ENCODE results near the gene YKT6.

The YKT6 gene

GRCh38 chr7:44187636-44188416 is 13.0 kb upstream of the YKT6 start:
- no peak for TF ChIP-seq RARB (CRISPR knock-in tag; IDR thresholded peaks at IDR 0.05)
- TF ChIP-seq PPARA (CRISPR knock-in tag; IDR thresholded peaks at IDR 0.05; ENCODE audit: borderline replicate concordance): no peak
- no peak for TF ChIP-seq CSRNP3 (CRISPR knock-in tag; IDR thresholded peaks at IDR 0.05)
- no peak for TF ChIP-seq ARNTL (CRISPR knock-in tag; IDR thresholded peaks at IDR 0.05; ENCODE audit: borderline replicate concordance, low read depth)
- no peak for TF ChIP-seq ZFP30 (CRISPR knock-in tag; IDR thresholded peaks at IDR 0.05)
- no peak for TF ChIP-seq ZC3H10 (CRISPR knock-in tag; IDR thresholded peaks at IDR 0.05)
- no peak for TF ChIP-seq CREB5 (CRISPR knock-in tag; IDR thresholded peaks at IDR 0.05; ENCODE audit: low read depth)
- no peak for TF ChIP-seq BACH2 (CRISPR knock-in tag; IDR thresholded peaks at IDR 0.05; ENCODE audit: borderline replicate concordance)
- ATAC-seq: no peak

- no peak for ATAC-seq
- TF ChIP-seq ZNF565 (CRISPR knock-in tag; conservative IDR thresholded peaks at IDR 0.05; ENCODE audit: low read depth): no peak
- TF ChIP-seq POU6F1 (CRISPR knock-in tag; IDR thresholded peaks at IDR 0.05; ENCODE audit: borderline replicate concordance, low read depth): no peak
- no peak for TF ChIP-seq ARNTL (CRISPR knock-in tag; IDR thresholded peaks at IDR 0.05; ENCODE audit: borderline replicate concordance, low read depth)
- TF ChIP-seq OSR1 (CRISPR knock-in tag; IDR thresholded peaks at IDR 0.05): no peak
- TF ChIP-seq TCF4 (CRISPR knock-in tag; IDR thresholded peaks at IDR 0.05; ENCODE audit: borderline replicate concordance): no peak
Observed at GRCh38 chr7:44188480-44189225, 12.1 kb upstream of the YKT6 start.

- no peak for TF ChIP-seq ARNTL (CRISPR knock-in tag; IDR thresholded peaks at IDR 0.05; ENCODE audit: borderline replicate concordance, low read depth)
- no peak for TF ChIP-seq TCF4 (CRISPR knock-in tag; IDR thresholded peaks at IDR 0.05; ENCODE audit: borderline replicate concordance)
- TF ChIP-seq CSRNP3 (CRISPR knock-in tag; IDR thresholded peaks at IDR 0.05): no peak
- TF ChIP-seq TOX (CRISPR knock-in tag; IDR thresholded peaks at IDR 0.05; ENCODE audit: borderline replicate concordance): no peak
- no peak for TF ChIP-seq GLIS3 (CRISPR knock-in tag; IDR thresholded peaks at IDR 0.05)
- TF ChIP-seq ZNF565 (CRISPR knock-in tag; conservative IDR thresholded peaks at IDR 0.05; ENCODE audit: low read depth): no peak
- TF ChIP-seq ZNF8 (CRISPR knock-in tag; IDR thresholded peaks at IDR 0.05): no peak
- no peak for TF ChIP-seq SNAI2 (CRISPR knock-in tag; IDR thresholded peaks at IDR 0.05)
- TF ChIP-seq CSDC2 (CRISPR knock-in tag; IDR thresholded peaks at IDR 0.05): no peak
- no peak for TF ChIP-seq ESRRG (CRISPR knock-in tag; IDR thresholded peaks at IDR 0.05)
- TF ChIP-seq ZFP30 (CRISPR knock-in tag; IDR thresholded peaks at IDR 0.05): no peak
- TF ChIP-seq ISL1 (CRISPR knock-in tag; IDR thresholded peaks at IDR 0.05): no peak
- no peak for TF ChIP-seq PPARA (CRISPR knock-in tag; IDR thresholded peaks at IDR 0.05; ENCODE audit: borderline replicate concordance)
- TF ChIP-seq TSHZ2 (CRISPR knock-in tag; IDR thresholded peaks at IDR 0.05): no peak
- no peak for TF ChIP-seq ZFP3 (CRISPR knock-in tag; IDR thresholded peaks at IDR 0.05)
- no peak for TF ChIP-seq POU6F1 (CRISPR knock-in tag; IDR thresholded peaks at IDR 0.05; ENCODE audit: borderline replicate concordance, low read depth)
- TF ChIP-seq CREB5 (CRISPR knock-in tag; IDR thresholded peaks at IDR 0.05; ENCODE audit: low read depth): no peak
- no peak for ATAC-seq
Observed at GRCh38 chr7:44189286-44189992, 11.3 kb upstream of the YKT6 start, which contains the start of gene GCK. TSS of gene GCK (minus strand) at chr7:44189439. CDS start at chr7:44188953, 486 bp downstream.

All from SK-N-SH treated with all-trans-retinoic acid at 6 μM for 48 hours (cell line).